Hepatocyte (in vitro differentiated cells): Measurements from ENCODE around the gene SGO2.

Source experiments
- EZH2 ChIP-seq: fragments of 200-600 bp; sonication (generic); IDR thresholded peaks from 2 replicates; pipeline ENCODE4 v1.6.1; 2016; ENCODE audit warnings: antibody characterized with exemption, mild to moderate bottlenecking, borderline replicate concordance
- EZH2phosphoT487 ChIP-seq: fragments of 200-600 bp; sonication (generic); IDR thresholded peaks from one replicate; pipeline ENCODE4 v1.6.1; 2018; ENCODE audit warnings: antibody characterized with exemption, mild to moderate bottlenecking, low read depth, moderate library complexity; ENCODE audit not compliant: unreplicated experiment, severe bottlenecking

DNA sequence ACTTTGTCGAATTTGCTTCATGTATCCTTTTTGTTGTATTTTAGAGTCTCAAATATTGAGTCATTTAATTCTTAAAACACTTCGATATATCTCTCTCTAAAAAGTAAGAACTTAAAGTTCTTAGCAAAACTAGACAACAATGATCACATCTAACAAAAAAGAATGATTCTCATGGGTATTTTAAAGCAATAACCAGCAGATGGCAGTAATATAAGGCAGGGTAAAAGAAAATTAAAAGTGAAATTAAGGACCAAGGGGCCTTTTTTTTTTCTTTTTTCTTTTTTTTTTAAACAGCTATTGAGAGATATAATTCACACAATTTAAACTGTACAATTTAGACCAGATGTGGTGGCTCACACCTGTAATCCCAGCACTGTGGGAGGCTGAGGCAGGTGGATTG is 50.0 kb downstream of the SGO2 start:
- TF ChIP-seq EZH2 (no peak), EZH2phosphoT487 (no peak)
